Lung microvascular endothelial cell (primary cell): ENCODE measurements around the gene IGFLR1. TPM values are rescaled to one million over a fixed set of nuclear protein-coding genes. Genes with fewer than 3 reads are reported as not detected.

Source experiments
- DNase-seq, 2 donors: peaks; one replicate each; pipeline versions ENCODE4 v3.0.0 to v3.0.0-alpha.2; 2010; ENCODE audit warnings: low read depth in 2 of 2
- total RNA-seq: library from RNA; depleted of rRNA; stranded (reverse); fragments of >200 nt; gene quantifications from 2 replicates; pipeline ENCODE4 v1.2.1, GENCODE V29; 2014

IGFLR1 gene
- total RNA-seq, 1 donor from 2014 or later: 0.20 TPM

DNA sequence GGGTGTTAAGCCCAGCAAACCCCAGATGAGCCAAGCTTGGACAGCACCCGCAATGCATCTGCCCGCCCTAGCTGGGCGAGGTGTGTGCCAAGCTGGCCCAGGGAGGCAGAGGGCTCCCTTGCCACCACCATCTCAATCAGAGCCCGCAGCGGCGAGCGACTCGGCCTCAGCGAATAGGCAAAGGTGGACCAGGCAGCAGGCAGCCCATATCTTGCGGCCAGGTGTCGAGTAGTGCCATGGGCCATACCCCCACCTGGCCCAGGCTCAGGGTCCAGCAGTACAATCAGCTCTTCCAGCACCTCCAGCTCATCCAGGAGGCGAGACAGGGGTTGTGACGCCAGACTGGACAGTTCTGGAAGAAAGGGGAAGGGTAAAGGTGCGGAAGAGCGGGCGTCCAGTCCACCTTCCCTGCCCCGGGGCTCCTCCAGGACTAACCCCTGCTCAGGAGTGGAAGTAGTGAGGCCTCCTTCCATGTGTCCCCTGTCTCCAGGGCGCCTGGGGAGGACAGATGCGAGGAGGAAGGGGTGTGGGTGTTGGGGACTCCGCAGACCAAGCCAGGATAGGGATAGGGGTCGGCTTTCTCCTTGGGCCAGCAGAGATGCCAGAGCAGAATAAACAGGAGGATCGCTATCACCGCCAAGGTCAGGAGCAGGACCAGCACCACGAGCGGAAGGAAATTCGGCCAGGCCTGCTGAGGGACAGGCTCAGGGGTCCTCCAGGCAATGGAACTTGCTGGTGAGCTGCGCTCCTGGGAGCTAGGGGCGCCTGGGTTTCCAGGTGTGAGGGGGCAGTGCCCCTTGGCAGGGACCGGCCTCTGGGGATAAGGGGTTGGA lies 2.8 kb downstream of the IGFLR1 start:
- DNase-seq: no peak

DNA sequence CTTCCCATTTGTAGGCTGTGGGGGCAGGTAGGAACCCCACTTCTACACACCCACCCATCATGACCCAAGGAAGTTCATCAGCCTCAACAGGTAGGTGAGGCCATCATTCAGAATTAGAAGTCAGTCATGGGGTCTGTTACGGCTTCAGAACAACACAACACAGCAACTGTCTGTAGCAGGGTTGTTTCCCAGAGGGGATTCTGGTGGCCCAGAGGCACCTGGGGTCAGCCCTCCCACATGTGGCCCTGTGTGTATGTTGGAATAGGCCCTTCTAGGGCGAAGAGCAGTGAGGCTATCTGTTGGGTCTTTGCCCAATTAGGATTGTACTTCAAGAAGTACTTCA lies 3.4 kb downstream of the IGFLR1 start:
- DNase-seq: no peak

DNA sequence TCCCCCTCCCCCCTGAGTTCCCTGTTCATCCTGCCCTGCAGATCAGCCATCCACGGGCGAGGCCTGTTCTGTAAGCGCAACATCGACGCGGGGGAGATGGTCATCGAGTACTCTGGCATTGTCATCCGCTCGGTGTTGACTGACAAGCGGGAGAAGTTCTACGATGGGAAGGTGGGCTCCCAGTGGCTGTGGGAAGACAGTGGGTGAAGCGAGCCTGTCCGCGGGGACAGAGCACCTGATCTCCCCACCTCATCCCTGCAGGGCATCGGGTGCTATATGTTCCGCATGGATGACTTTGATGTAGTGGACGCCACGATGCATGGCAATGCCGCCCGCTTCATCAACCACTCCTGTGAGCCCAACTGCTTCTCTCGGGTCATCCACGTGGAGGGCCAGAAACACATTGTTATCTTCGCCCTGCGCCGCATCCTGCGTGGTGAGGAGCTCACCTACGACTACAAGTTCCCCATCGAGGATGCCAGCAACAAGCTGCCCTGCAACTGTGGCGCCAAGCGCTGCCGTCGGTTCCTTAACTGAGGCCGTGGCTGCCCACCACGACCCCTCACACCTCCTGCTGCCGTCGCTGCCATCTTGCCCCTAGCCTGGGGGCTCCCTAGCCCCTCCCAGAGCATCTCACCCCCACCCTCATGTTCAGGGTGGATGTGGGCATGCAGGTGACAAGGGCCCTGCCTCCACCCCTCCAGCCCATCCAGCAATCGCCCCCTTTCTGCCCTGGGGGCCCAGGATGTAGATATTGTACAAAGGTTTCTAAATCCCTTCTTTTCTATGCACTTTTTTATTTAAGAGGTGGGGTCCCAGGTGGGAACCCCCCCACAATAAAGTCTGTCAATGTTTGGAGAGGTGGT lies 4.0 kb downstream of the IGFLR1 start:
- DNase-seq: no peak

DNA sequence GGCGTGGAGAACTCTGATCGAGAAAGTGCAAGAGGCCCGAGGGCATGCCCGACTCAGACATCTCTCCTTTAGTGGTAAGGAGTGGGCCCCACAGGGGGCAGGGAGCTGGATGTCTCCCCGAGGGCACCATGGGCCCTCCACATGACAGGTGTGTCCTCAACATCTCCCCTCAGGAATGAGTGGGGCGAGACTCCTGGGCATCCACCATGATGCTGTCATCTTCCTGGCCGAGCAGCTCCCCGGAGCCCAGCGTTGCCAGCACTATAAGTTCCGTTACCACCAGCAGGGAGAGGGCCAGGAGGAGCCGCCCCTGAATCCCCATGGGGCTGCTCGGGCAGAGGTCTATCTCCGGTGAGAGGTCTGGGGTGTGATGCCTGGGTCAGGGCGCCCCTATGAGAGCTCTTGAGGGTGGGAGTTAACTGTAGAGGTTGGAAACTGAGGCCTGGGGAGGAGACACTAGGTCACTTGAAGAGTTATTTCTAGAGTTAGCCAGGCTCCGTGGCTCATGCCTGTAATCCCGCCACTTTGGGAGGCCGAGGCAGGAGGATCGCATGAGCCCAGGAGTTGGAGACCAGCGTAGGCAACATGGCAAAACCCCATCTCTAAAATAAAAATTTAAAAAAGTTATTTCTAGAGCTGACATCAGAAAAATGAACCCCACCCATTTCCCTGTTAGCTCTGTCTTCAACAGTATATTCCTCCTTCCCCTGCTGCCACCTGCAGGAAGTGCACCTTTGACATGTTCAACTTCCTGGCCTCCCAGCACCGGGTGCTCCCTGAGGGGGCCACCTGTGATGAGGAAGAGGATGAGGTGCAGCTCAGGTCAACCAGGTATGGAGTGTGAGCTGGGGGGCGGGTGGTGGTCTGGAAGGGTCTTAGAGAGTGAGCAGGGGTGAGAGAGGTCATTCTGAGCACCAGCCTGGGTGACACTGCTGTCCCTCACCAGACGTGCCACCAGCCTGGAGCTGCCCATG lies 5.1 kb downstream of the IGFLR1 start:
- DNase-seq: no peak

DNA sequence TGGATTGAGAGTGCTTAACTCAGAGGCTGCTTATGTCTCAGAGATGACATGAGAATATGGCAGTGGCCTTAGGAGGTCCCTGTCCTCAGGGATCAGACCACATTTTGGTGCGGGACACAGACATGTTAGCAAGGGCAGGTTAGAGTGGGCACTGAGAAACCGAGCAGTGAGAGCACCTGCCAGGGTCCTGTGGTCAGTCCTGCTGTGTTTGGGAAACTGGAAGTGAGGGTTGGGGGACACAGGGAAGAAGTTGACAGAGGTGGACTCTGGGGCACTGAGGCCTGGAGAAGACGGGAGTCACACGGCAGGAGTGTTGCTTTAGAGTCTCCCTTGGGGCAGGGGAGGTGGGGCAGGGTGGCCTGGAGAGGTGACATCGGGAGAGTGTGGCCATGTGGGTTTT lies 7.4 kb downstream of the IGFLR1 start:
- no peak for DNase-seq

DNA sequence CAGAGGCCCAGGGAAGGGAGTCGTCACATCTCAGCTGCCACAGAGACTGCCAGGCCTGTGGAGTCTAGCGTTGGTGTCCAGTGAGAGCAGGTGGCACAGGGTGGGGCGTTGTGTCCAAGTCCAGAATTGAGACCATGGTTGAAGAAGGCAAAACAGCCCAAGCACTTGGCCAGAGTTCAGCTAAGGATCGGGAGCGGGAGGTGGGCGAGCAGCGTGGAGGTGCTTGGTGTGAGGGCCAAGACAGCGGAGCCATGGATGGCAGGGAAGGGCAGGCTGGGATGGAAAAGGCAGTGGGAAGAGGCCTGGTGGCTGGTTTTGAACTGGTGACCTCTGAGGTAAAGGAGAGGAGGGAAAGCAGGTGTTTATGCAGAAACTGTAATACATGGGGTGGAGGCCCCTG lies 8.0 kb downstream of the IGFLR1 start:
- no peak for DNase-seq

DNA sequence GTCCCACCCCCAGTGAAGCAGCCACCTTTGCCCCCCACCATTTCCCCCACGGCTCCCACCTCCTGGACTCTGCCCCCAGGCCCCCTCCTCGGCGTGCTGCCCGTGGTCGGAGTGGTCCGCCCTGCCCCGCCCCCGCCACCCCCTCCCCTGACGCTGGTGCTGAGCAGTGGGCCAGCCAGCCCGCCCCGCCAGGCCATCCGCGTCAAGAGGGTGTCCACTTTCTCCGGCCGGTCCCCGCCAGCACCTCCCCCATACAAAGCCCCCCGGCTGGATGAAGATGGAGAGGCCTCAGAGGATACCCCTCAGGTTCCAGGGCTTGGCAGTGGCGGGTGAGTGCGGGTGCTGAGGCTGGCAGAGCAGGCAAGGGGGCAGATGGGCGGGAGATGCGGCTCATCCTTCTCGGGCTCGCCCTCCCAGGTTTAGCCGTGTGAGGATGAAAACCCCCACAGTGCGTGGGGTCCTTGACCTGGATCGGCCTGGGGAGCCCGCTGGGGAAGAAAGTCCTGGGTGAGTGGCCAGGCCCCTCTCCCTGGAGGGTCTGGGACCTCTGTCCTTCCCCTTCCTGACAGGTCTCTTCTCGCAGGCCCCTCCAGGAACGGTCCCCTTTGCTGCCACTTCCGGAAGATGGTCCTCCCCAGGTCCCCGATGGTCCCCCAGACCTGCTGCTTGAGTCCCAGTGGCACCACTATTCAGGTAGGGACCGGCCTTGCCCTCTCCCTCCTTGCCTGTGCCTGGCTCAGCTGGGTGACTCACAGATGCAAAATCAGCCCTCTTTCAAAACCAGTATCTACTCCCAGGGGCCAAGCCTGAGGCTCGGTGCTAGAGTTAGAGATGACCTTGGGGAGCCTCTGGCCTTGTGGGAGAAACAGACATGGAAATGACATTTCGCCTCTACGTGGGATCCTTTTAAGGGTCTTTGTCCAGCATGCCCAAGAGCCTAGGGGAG lies 8.8 kb downstream of the IGFLR1 start:
- DNase-seq: no peak

DNA sequence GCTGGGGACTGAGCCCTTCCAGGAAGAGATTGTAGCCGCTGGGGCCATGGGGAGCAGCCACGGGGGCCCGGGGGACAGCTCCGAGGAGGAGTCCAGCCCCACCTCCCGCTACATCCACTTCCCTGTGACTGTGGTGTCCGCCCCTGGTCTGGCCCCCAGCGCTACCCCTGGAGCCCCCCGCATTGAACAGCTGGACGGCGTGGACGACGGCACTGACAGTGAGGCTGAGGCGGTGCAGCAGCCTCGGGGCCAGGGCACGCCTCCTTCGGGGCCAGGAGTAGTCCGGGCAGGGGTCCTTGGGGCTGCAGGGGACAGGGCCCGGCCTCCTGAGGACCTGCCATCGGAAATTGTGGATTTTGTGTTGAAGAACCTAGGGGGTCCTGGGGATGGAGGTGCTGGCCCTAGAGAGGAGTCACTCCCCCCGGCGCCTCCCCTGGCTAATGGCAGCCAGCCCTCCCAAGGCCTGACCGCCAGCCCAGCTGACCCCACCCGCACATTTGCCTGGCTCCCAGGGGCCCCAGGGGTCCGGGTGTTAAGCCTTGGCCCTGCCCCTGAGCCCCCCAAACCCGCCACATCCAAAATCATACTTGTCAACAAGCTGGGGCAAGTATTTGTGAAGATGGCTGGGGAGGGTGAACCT lies 9.6 kb downstream of the IGFLR1 start:
- DNase-seq: no peak

DNA sequence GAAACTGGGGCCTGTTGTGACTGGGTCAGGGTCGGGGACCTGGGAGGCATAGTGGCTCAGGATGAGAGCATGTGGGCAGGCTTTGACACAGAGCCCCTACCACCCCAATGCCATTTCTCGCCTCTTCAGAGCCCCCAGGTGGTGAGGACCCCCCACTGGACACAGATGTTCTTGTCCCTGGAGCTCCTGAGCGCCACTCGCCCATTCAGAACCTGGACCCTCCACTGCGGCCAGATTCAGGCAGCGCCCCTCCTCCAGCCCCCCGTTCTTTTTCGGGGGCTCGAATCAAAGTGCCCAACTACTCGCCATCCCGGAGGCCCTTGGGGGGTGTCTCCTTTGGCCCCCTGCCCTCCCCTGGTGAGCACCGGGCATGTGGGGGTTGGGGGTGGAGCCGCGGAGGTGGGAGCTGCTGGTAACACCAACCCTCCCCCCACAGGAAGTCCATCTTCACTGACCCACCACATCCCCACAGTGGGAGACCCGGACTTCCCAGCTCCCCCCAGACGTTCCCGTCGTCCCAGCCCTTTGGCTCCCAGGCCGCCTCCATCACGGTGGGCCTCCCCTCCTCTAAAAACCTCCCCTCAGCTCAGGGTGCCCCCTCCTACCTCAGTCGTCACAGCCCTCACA lies 10.4 kb downstream of the IGFLR1 start:
- no peak for DNase-seq

DNA sequence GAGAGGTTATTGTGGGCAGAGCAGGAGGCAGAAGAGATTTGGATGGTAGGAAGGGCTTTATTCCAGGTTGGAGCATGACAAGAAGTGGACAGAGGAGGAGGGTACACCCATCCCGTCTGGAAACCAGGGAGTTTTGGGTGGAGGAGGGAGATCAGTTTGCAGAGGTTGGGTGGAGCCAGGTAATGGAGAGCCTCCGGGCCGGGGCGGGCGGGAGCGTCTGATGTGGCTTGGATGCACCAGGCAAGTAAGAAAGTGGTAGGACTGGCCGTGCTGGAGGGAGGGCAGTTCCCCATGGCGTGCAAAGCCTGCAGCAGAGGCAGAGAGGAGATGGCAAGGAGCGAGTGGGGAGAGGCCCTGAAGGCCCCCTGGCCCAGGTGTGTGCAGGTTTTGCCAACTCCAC lies 10.9 kb downstream of the IGFLR1 start:
- no peak for DNase-seq

DNA sequence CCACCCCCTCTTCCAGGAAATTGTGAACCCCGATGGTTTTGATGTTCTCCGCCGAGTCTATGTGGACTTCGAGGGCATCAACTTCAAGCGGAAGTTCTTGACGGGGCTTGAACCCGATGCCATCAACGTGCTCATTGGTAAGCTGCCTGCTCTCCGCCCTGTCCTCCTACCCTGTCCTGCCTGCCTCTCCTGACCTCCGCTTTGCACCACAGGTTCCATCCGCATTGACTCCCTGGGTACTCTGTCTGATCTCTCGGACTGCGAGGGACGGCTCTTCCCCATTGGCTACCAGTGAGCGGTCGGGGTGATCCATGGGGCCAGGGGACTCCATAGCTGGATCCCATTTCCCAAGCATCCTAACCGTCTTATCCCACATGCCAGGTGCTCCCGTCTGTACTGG lies 11.9 kb downstream of the IGFLR1 start:
- no peak for DNase-seq

DNA sequence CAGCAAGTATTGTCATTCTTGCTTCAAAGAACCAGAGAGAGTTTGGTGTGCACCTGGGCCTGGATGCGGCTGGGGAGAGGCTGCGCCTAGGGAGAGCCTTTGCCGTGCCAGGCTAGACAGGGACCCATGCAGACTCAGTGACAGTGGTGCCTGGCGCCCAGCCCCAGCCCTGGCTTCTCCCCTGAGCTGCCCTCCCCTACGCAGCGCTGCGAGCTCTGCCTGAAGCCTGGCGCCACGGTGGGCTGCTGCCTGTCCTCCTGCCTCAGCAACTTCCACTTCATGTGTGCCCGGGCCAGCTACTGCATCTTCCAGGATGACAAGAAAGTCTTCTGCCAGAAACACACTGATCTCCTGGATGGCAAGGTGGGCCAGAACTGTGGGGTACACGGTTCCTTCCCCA lies 12.5 kb downstream of the IGFLR1 start:
- no peak for DNase-seq

DNA sequence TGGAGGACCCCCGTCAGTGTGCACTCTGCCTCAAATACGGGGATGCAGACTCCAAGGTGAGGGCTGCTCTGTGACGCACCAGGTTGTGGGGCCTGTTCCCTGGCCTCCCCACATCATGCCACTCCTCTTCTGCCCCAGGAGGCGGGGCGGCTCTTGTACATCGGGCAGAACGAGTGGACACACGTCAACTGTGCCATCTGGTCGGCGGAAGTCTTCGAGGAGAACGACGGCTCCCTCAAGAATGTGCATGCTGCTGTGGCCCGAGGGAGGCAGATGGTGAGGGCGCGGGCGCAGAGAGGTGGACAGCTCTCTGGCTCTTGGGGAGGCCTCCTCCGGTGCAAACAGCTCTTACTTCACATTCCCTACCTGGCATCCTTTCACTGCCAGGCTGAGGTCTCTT lies 13.2 kb downstream of the IGFLR1 start:
- DNase-seq: no peak

DNA sequence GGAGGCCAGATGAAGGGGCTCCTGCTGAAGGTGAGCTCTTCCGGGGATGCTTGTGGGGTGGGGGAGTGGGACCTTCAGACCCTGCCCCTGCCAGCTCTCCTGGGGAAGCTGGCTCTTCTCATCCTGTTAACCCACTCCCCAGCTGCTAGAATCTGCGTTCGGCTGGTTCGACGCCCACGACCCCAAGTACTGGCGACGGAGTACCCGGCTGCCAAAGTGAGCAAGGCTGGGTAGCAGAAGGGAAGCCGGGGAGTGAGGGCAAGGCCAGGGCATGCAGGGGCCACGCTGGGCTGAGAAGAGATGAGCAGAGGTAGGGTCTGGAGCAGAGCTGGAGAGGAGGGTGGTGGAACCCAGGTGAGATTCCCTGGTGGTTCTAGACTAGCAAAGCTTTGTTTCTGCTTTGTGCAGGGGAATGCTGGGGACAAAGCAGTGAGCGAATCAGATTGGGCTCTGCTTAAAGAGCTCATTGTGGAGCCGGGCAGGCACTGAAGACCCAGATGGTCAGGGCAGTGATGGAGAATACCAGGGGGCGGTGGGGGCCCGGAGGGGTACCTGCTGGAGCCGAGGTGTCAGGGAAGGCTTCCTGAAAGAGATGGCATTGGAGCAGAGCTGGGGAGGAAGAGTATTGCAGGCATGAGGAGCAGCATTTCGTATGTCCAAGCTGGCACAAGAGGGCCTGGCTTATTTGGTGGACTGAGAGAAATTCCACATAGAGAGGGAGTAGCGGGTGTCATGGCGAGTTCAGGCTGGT lies 14.1 kb downstream of the IGFLR1 start:
- no peak for DNase-seq

DNA sequence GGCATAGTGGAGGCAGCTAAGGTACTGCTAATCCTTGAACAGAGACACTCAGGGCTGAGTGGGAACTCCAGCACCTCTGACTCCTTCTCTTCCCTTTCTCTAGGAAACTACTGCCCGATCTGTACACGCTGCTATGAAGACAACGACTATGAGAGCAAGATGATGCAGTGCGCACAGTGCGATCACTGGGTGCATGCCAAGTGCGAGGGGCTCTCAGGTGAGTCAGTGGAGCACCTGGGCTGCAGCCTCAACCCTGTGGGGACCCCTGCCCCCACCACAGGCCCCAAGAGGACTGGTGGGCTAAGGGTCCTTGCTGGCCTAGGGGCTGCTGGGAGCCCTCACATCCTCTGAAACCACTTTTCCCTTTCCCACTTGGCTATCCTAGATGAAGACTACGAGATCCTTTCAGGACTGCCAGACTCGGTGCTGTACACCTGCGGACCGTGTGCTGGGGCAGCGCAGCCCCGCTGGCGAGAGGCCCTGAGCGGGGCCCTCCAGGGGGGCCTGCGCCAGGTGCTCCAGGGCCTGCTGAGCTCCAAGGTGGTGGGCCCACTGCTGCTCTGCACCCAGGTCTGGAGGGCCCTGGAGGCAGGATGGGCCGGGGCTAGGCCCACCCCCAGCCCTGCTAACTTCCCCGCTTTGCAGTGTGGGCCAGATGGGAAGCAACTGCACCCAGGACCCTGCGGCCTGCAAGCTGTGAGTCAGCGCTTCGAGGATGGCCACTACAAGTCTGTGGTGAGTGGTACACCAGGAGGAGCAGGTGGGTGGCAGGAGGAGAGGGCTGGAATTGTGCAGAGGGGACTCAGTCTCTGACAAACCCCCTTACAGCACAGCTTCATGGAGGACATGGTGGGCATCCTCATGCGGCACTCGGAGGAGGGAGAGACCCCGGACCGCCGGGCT lies 14.9 kb downstream of the IGFLR1 start:
- DNase-seq: no peak

DNA sequence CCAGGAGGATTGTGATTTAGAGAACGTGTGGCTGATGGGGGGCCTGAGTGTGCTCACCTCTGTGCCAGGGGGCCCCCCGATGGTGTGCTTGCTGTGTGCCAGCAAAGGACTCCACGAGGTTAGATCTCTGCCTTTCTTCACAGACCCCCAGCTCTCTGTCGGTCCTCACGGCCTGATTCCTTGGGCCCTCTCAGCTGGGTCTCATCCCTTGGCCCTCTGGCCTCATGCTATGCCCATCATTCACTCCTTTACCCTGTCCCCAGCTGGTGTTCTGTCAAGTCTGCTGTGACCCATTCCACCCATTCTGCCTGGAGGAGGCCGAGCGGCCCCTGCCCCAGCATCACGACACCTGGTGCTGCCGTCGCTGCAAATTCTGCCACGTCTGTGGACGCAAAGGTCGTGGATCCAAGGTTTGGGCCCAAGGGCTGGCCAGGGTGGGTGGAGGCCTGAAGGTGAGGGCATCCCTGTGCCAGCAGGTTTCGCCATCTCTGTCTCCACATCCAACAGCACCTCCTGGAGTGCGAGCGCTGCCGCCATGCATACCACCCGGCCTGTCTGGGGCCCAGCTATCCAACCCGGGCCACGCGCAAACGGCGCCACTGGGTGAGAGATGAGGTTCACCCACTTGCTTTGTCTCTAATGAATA lies 16.9 kb downstream of the IGFLR1 start:
- DNase-seq: no peak

DNA sequence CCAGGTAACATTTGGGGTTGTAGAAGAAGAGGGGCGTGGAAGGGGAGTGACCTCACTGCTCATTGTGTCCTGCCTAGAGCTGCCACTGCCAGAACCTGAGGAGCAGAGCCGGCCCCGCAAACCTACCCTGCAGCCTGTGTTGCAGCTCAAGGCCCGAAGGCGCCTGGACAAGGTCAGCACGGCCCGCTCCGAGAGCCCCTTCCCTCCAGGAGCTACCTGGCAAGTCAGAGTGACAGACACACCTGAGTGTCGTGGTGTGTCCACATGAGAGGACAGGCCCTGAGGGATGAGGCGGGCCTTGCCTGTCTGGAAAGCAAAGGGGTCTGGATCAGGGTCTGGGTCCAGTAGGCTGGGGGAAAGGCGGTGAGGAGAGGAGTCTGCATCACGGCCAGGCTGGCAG lies 17.7 kb downstream of the IGFLR1 start:
- DNase-seq: no peak
